ENCODE results near the gene TUBB8.

- TF ChIP-seq CTCF (conservative IDR thresholded peaks at IDR 0.05; ENCODE audit: low read depth, low read length) (no peak), EZH2 (IDR thresholded peaks at IDR 0.05; ENCODE audit: borderline replicate concordance, low read depth, low read length, poor library complexity, severe bottlenecking) (no peak)
Observed at GRCh38 chr10:88253-88652, 39.2 kb upstream of the TUBB8 start.
